Mucosa of descending colon (tissue), 3 donors: ENCODE results near the gene UBXN11. TPM values are rescaled to one million over a fixed set of nuclear protein-coding genes. Genes with fewer than 3 reads are reported as not detected.

Experiments used
- ATAC-seq: fragments of 200-7000 bp; cut with Tn5 transposase; one replicate; pipeline ENCODE4 v1.9.1; 2020; ENCODE audit warnings: mild to moderate bottlenecking, moderate library complexity
- DNase-seq, 3 donors: peaks; one replicate each; pipeline ENCODE4 v3.0.0-alpha.2; 2020
- H3K36me3 ChIP-seq: fragments of 200-600 bp; one replicate; pipeline ENCODE4 v1.8.0; 2021; ENCODE audit warnings: low read depth, mild to moderate bottlenecking
- H3K4me1 ChIP-seq: fragments of 200-600 bp; one replicate; pipeline ENCODE4 v1.8.0; 2021; ENCODE audit warnings: low read depth, mild to moderate bottlenecking
- H3K4me3 ChIP-seq: fragments of 200-600 bp; one replicate; pipeline ENCODE4 v1.8.0; 2021; ENCODE audit warnings: mild to moderate bottlenecking
- H3K9me3 ChIP-seq: fragments of 200-600 bp; one replicate; pipeline ENCODE4 v1.8.0; 2021; ENCODE audit warnings: mild to moderate bottlenecking
- intact Hi-C, 2 donors: fragments of 100-400 bp; cut with DNase I in 1 of 2; cut with micrococcal nuclease in 1 of 2; formaldehyde crosslinking; loops; one replicate each; pipeline versions ENCODE4 v1.11.0 to v1.11.1; 2022; cut with DNase I, micrococcal nuclease
- total RNA-seq, 3 donors: library from RNA; stranded (reverse); fragmentation: NEBNext Ultra II Directional in 2 of 3; extraction: Animal tissue kit (Norgen Biotek cat#: 25700) in 2 of 3; gene quantifications; one replicate each; pipeline versions ENCODE4 v1.2.1 to v1.2.4, GENCODE V29; 2021 to 2023
- TF ChIP-seq, protein P1 (sequence below): fragments of 200-600 bp; IDR thresholded peaks from one replicate; pipeline ENCODE4 v1.8.0; 2022; ENCODE audit warnings: antibody characterized with exemption, mild to moderate bottlenecking
- donor health status: DM: no; HTN: no; CAD: no; lungs with moderate emphysema.
- donor health status: DM: no; HTN: no; CAD: no.
- donor health status: DM: no; HTN: yes; CAD: no.

UBXN11 gene
- total RNA-seq, 3 donors from 2014 or later = 12.9 to 17.9 (median 16.4) TPM

DNA sequence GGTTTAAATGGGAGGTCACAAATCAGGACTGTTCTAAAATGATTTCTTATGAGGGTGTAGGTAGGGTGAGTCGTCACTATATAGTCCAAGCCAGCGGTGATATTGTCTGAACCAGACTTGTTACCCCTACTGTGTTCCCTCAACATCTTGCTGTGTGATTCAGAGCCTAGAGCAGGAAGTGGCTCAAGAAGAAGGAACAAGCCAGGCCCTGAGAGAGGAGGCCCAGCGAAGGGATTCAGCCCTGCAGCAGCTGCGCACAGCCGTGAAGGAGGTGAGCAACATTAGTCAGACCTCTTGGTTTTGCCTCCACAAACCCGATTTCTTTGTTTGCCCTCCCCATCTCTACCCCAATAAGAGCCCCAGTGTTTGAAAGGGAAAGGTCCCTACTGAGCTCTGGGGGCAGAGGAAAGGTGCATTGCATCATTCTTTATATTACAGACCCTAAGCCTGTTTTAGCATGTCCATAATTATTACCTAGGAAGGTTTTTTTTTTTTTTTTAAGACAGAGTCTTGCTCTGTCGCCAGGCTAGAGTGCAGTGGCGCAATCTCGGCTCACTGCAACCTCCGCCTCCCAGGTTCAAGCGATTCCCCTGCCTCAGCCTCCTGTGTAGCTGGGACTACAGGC is 31.5 kb downstream of the UBXN11 start:
- intact Hi-C loops = loop anchor here (5.0 kb wide), 1 partner anchor 47 kb away; no protein-coding TSS in a partner anchor
- no peaks in the 10 kb centered on the region for H3K36me3 ChIP-seq
- no peaks in the 10 kb centered on the region for H3K9me3 ChIP-seq
- H3K4me3 ChIP-seq = no peak overlapping the region
- DNase-seq (peak in 1 of 3 donors; percentile 16), ATAC-seq (no peak)
- H3K4me1 ChIP-seq = peaks cover 46% of the 10 kb centered on the region
- TF ChIP-seq, protein P1, sequence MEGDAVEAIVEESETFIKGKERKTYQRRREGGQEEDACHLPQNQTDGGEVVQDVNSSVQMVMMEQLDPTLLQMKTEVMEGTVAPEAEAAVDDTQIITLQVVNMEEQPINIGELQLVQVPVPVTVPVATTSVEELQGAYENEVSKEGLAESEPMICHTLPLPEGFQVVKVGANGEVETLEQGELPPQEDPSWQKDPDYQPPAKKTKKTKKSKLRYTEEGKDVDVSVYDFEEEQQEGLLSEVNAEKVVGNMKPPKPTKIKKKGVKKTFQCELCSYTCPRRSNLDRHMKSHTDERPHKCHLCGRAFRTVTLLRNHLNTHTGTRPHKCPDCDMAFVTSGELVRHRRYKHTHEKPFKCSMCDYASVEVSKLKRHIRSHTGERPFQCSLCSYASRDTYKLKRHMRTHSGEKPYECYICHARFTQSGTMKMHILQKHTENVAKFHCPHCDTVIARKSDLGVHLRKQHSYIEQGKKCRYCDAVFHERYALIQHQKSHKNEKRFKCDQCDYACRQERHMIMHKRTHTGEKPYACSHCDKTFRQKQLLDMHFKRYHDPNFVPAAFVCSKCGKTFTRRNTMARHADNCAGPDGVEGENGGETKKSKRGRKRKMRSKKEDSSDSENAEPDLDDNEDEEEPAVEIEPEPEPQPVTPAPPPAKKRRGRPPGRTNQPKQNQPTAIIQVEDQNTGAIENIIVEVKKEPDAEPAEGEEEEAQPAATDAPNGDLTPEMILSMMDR = no peak

DNA sequence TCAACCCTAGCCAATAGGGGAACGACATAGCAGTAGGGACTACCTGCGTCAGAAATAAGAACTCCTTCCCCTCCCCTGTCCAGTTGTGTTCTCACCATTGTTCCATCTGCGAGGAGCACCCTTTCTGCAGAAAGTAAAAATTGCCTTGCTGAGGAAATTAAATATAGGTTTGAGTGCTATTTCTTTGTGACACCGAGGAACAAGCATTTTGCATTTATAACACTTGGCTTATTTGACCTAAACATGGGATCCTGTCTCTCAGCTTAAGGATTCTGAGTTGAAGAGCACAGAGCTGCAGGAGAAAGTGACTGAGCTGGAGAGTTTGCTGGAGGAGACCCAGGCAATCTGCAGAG is 37.3 kb downstream of the UBXN11 start:
- peaks cover 5% of the 10 kb centered on the region for H3K9me3 ChIP-seq
- no peaks in the 10 kb centered on the region for H3K36me3 ChIP-seq
- no peaks in the 10 kb centered on the region for H3K4me1 ChIP-seq
- DNase-seq (no peak), ATAC-seq (no peak)
- intact Hi-C loops = no loop called here
- TF ChIP-seq, protein P1 = no peak
- H3K4me3 ChIP-seq = no peak overlapping the region

DNA sequence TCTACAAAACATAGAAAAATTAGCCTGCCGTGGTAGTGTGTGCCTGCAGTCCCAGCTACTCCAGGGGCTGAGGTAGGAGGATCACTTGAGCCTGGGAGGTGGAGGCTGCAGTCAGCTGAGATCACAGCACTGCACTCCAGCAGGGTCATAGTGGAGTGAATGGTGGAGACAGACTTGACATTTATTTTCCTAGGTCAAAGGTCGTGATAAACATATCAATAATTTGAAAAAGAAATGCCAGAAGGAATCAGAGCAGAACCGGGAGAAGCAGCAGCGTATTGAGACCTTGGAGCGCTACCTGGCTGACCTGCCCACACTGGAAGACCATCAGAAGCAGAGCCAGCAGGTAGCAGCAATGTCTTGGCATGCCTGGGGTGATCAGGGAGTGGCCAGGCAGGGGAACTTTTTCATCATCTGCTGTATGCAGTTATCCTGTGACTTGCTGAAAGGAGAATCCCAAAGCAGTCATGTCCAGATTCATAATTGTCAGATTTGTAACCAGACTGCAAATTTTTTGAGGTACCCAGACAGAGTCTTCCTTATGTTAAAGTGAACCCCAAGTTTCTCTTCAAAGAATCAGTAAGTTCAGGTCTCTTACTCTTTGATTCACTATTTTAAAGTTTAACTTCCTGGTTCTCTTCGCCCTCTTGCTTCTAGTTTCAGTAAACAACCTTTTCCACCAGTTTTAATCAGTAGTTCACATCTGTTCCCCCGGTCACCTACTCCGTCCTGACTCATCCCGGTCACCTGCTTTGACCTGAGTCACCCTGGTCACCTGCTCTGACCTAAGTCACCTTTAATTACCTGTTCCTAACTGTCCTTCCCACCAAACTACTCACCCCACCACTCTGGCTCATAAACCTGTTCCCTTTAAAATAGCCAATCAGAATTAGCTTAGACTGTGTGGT is 37.9 kb downstream of the UBXN11 start:
- intact Hi-C loops = no loop called here

DNA sequence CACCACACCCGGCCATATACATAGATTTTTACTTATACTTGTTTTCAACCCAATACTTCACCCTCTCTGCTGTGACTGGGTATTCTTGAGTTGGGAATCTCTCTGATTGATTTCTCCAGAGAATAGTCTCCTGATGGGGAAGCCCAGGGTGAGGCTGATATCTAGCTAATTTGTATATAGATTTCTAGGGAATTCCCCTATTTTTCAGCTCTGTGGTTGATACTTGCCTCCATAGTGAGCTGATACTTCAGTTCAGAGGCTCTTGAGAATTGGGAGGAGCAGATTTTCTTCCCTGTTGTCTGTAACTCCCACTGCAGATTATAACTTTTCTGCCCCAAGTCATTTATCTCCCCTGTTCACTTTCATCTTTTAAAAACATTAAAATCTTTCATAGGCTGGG is 41.0 kb downstream of the UBXN11 start:
- intact Hi-C loops = no loop called here

More for the DNA sequence above, 37.9 kb downstream of the UBXN11 start:
- no peak overlapping the region for H3K4me3 ChIP-seq
- DNase-seq (no peak), ATAC-seq (no peak)
- H3K4me1 ChIP-seq = no peaks in the 10 kb centered on the region
- no peaks in the 10 kb centered on the region for H3K36me3 ChIP-seq
- peaks cover 5% of the 10 kb centered on the region for H3K9me3 ChIP-seq
- TF ChIP-seq, protein P1 = no peak

DNA sequence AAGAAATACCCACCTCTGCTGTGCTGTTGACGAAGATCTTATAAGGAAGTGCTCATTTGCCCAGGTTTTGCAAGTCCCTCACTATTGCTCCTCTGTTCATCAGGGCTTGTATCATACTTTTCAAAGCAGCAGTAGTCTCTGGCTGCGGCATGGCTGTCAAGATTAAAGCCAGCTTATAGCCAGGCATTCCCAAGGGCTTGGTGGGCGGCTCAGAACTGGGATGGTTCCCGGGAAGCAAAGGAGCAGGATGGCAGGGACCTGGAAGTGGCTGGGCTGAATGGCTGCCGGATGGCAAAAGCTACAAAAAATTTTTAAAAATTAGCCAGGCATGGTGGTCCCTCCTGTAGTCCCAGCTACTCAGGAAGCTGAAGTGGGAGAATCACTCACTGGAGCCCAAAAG is 43.2 kb downstream of the UBXN11 start:
- DNase-seq = no peak
- Histone ChIP-seq H3K4me3 (no peak overlapping the region), H3K4me1 (no peaks in the 10 kb centered on the region), H3K9me3 (no peaks in the 10 kb centered on the region), H3K36me3 (no peaks in the 10 kb centered on the region)
- TF ChIP-seq, protein P1 = no peak
- ATAC-seq = no peak
- intact Hi-C loops = no loop called here

More for the DNA sequence above, 41.0 kb downstream of the UBXN11 start:
- no peak overlapping the region for H3K4me3 ChIP-seq
- ATAC-seq (no peak), DNase-seq (no peak)
- TF ChIP-seq, protein P1 = no peak
- H3K9me3 ChIP-seq = peaks cover 5% of the 10 kb centered on the region
- H3K4me1 ChIP-seq = no peaks in the 10 kb centered on the region
- no peaks in the 10 kb centered on the region for H3K36me3 ChIP-seq
